B cell (primary cell): ENCODE results near the gene MYMX. TPM values are rescaled to one million over a fixed set of nuclear protein-coding genes. Genes with fewer than 3 reads are reported as not detected.
A peak's percentile ranks its signal among the peaks of the same experiment; 100 is the strongest.

Source experiments
- ATAC-seq: fragments of 200-7000 bp; cut with Tn5 transposase; one replicate; pipeline ENCODE4 v1.10.0; 2021; ENCODE audit warnings: low read depth, mild to moderate bottlenecking, moderate number of reproducible peaks, moderate library complexity
- CTCF ChIA-PET: fragments of 350-600 bp; sonication (Branson Sonifier 250); formaldehyde crosslinking; loops from one replicate; lab custom pipeline; 2021; ENCODE audit warnings: antibody characterized with exemption, inconsistent platforms; lab: Charles Lee
- POLR2A ChIA-PET: fragments of 350-600 bp; sonication (Branson Sonifier 250); formaldehyde crosslinking; loops from one replicate; lab custom pipeline; 2021; ENCODE audit warnings: antibody characterized with exemption; lab: Charles Lee
- DNase-seq: peaks from one replicate; pipeline ENCODE4 v3.0.0; 2013
- H2AFZ ChIP-seq: 2 replicates; pipeline ENCODE4 v1.6.1; 2012; ENCODE audit warnings: mild to moderate bottlenecking, low read depth, low read length; ENCODE audit not compliant: insufficient read depth, poor library complexity, severe bottlenecking
- H3K27ac ChIP-seq, 2 donors: 1 replicate in 1 of 2; 2 replicates in 1 of 2; pipeline ENCODE4 v1.5.1; 2012 to 2013; ENCODE audit warnings: low read length in 2 of 2, mild to moderate bottlenecking in 2 of 2, moderate library complexity in 1 of 2
- H3K27me3 ChIP-seq, 4 experiments: fragments of 200-600 bp in 1 of 4; sonication (generic) in 1 of 4; replicated peaks in 1 of 4; 1 replicate in 2 of 4; 2 replicates in 2 of 4; pipeline versions ENCODE4 v1.6.1 to v1.7.0; 2013 to 2016; ENCODE audit warnings: low read length in 3 of 4, mild to moderate bottlenecking in 2 of 4, mixed read lengths in 1 of 4, moderate library complexity in 1 of 4; ENCODE audit not compliant: insufficient read depth in 4 of 4, control insufficient read depth in 3 of 4; ENCODE audit errors: control extremely low read depth in 1 of 4
- H3K36me3 ChIP-seq, 2 experiments: replicated peaks in 1 of 2; 1 replicate in 1 of 2; 2 replicates in 1 of 2; pipeline versions ENCODE4 v1.6.1 to v1.7.1; 2013; ENCODE audit warnings: low read length in 1 of 2; ENCODE audit not compliant: insufficient read depth in 2 of 2, control insufficient read depth in 1 of 2; ENCODE audit errors: control extremely low read depth in 1 of 2, extremely low read depth in 1 of 2
- H3K4me1 ChIP-seq, 2 donors: fragments of 200-600 bp in 1 of 2; sonication (generic) in 1 of 2; 1 replicate in 1 of 2; 2 replicates in 1 of 2; pipeline versions ENCODE4 v1.5.1 to v1.6.1; 2013 to 2017; ENCODE audit warnings: low read length in 2 of 2; ENCODE audit not compliant: control insufficient read depth in 2 of 2, insufficient read depth in 2 of 2
- H3K4me2 ChIP-seq: replicated peaks from 2 replicates; pipeline ENCODE3; 2012; ENCODE audit warnings: mild to moderate bottlenecking, low read depth, low read length; ENCODE audit not compliant: poor library complexity, severe bottlenecking
- H3K4me3 ChIP-seq, 5 experiments: fragments of 200-600 bp in 1 of 5; sonication (generic) in 1 of 5; 1 replicate in 3 of 5; 2 replicates in 2 of 5; pipeline versions ENCODE4 v1.5.1 to v1.7.0; 2011 to 2016; ENCODE audit warnings: low read length in 4 of 5, mild to moderate bottlenecking in 4 of 5, low read depth in 2 of 5, control low read depth in 1 of 5, moderate library complexity in 1 of 5; ENCODE audit not compliant: insufficient read depth in 1 of 5; ENCODE audit errors: control extremely low read depth in 1 of 5, extremely low read depth in 1 of 5
- H3K79me2 ChIP-seq: fragments of 200-600 bp; sonication (generic); one replicate; pipeline ENCODE4 v1.6.0; 2016; ENCODE audit warnings: low read length; ENCODE audit not compliant: control insufficient read depth, insufficient read depth
- H3K9ac ChIP-seq: fragments of 200-600 bp; sonication (generic); 2 replicates; pipeline ENCODE4 v1.6.1; 2017; ENCODE audit warnings: mild to moderate bottlenecking, low read length, moderate library complexity
- H3K9me3 ChIP-seq, 3 donors: one replicate each; pipeline versions ENCODE4 v1.6.1 to v1.7.1; 2013; ENCODE audit warnings: low read length in 2 of 3; ENCODE audit not compliant: control insufficient read depth in 2 of 3, insufficient read depth in 1 of 3; ENCODE audit errors: control extremely low read depth in 1 of 3
- H4K20me1 ChIP-seq: 2 replicates; pipeline ENCODE4 v1.6.0; 2012; ENCODE audit warnings: mild to moderate bottlenecking, low read length; ENCODE audit not compliant: insufficient read depth, control insufficient read depth, poor library complexity, severe bottlenecking
- H3K27ac Mint-ChIP-seq: one replicate; pipeline ENCODE4 v1.8.0; 2021; ENCODE audit warnings: mixed read lengths
- H3K27me3 Mint-ChIP-seq: one replicate; pipeline ENCODE4 v1.8.0; 2021; ENCODE audit warnings: mixed read lengths
- H3K4me1 Mint-ChIP-seq: one replicate; pipeline ENCODE4 v1.8.0; 2021; ENCODE audit warnings: mixed read lengths
- H3K4me3 Mint-ChIP-seq: one replicate; pipeline ENCODE4 v1.8.0; 2021; ENCODE audit warnings: mixed read lengths
- H3K9me3 Mint-ChIP-seq: one replicate; pipeline ENCODE4 v1.8.0; 2022; ENCODE audit warnings: mixed read lengths; ENCODE audit not compliant: insufficient read depth
- CTCF ChIP-seq: fragments of 200-600 bp; IDR thresholded peaks from one replicate; pipeline ENCODE4 v1.8.0; 2022; ENCODE audit warnings: antibody characterized with exemption, mild to moderate bottlenecking
- EZH2 ChIP-seq: IDR thresholded peaks from 2 replicates; pipeline ENCODE4 v1.6.1; 2012; ENCODE audit warnings: borderline replicate concordance, low read depth, mild to moderate bottlenecking, moderate library complexity, low read length; ENCODE audit not compliant: insufficient read depth, poor library complexity, severe bottlenecking
- WGBS: methylation state at CpG from one replicate; pipeline ENCODE4 v1.1.5; 2013; ENCODE audit warnings: missing lambda C conversion rate; ENCODE audit not compliant: insufficient coverage; 5-methylcytosine and 5-hydroxymethylcytosine counted together
- intact Hi-C: fragments of 100-400 bp; cut with micrococcal nuclease; formaldehyde crosslinking; loops from one replicate; pipeline ENCODE4 v1.10.0; 2022
- polyA plus RNA-seq: library from polyadenylated mRNA; depleted of rRNA; stranded (reverse); fragments of >200 nt; gene quantifications from 2 replicates; pipeline ENCODE4 v1.2.3, GENCODE V29; 2012
- total RNA-seq, 2 donors: library from RNA; stranded (reverse); fragments of 120-200 nt in 1 of 2; gene quantifications; 1 replicate in 1 of 2; 2 replicates in 1 of 2; pipeline versions ENCODE4 v1.2.3 to v1.2.4, GENCODE V29; 2013 to 2022

The MYMX gene
- total and polyA plus RNA-seq, 2 donors (not counting 1 experiment from before 2014, with no cell fraction given): not detected

DNA sequence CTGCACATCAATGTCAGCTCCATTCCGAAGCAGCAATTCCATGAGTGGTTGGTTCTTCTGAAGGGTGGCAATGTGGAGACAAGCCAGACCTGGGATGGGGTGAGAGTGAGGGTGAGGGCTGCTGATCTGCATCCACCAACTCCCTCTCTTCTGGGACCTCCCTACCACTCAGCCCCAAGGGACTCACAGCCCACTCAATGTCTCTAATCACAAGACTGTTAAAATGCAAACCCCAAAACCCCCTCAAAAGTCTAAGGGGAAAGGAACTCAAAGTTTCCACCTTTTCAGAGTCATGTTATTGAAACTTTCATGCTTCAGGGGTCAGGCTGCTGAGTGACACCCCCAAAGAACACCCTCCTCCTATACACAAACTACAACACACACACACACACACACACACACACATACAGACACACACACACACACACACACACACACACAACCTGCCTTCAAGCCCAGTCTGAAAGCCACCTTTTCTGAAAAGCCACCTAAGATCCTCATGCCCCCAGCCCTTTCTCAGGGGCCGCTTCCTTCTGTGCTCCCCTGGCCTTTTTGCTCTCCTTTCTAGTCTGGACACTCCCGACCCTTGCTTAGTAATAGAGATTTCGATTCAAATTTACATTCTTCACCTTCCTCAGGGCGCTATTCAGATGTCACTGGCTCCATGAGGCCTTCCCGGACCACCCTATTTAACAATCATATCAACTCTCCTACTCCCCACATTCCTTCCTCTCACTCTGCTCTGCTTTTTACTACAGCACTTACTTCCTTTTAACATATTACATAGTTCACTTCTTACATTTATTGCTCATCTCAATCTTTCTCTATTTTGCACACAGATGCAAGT lies 43.9 kb downstream of the MYMX start:
- H2AFZ ChIP-seq: no peak overlapping the region
- H3K27me3 ChIP-seq: no peaks in the 10 kb centered on the region
- ChIA-PET CTCF (no interaction called here), POLR2A (interaction anchor here (7.9 kb wide), 1 partner anchor 13 kb away, joined by 105 read pairs; the partner anchor contains the start of gene HSP90AB1)
- WGBS: 79% methylated on average over 4 of the region's 6 CpGs
- ATAC-seq: peak; percentile 13
- H3K4me1 Mint-ChIP-seq: peaks cover 77% of the 10 kb centered on the region
- peaks cover 53% of the 10 kb centered on the region for H3K79me2 ChIP-seq
- peaks cover 65 to 82% of the 10 kb centered on the region in 2 donors for H3K4me1 ChIP-seq
- H3K27ac Mint-ChIP-seq: peak overlapping the region; percentile 100
- H4K20me1 ChIP-seq: peaks cover 34% of the 10 kb centered on the region
- peak overlapping the region; percentile 96 to 98 for H3K27ac ChIP-seq
- H3K9ac ChIP-seq: no peak overlapping the region
- peaks cover 4 to 49% of the 10 kb centered on the region in 2 experiments for H3K36me3 ChIP-seq
- no peaks in the 10 kb centered on the region for H3K9me3 Mint-ChIP-seq
- TF ChIP-seq CTCF (no peak), EZH2 (no peak)
- H3K9me3 ChIP-seq: no peaks in the 10 kb centered on the region
- no peak overlapping the region for H3K4me3 ChIP-seq
- intact Hi-C loops: loop anchor here (5.0 kb wide), 2 partner anchors 133 to 1088 kb away; partner anchors contain the start of genes MRPL14, SRF and TMEM63B
- H3K4me2 ChIP-seq: peak overlapping the region; percentile 95
- DNase-seq: peak; percentile 81
- no peaks in the 10 kb centered on the region for H3K27me3 Mint-ChIP-seq
- peak overlapping the region; percentile 100 for H3K4me3 Mint-ChIP-seq

GRCh38 chr6:44261581-44261980 lies 44.9 kb downstream of the MYMX start:
- Histone ChIP-seq H2AFZ (no peak overlapping the region), H3K27ac (peak overlapping the region; percentile 96 to 98), H3K4me2 (peak overlapping the region; percentile 95), H3K4me3 (no peak overlapping the region), H3K79me2 (peaks cover 53% of the 10 kb centered on the region), H3K27me3 (no peaks in the 10 kb centered on the region), H3K9me3 (no peaks in the 10 kb centered on the region), H4K20me1 (peaks cover 27% of the 10 kb centered on the region), H3K4me1 (peaks cover 64 to 82% of the 10 kb centered on the region in 2 donors), H3K36me3 (peaks cover 4 to 49% of the 10 kb centered on the region in 2 experiments), H3K9ac (no peak overlapping the region)
- Mint-ChIP-seq H3K4me3 (peak overlapping the region; percentile 100), H3K9me3 (no peaks in the 10 kb centered on the region), H3K4me1 (peaks cover 77% of the 10 kb centered on the region), H3K27ac (peak overlapping the region; percentile 100), H3K27me3 (no peaks in the 10 kb centered on the region)
- intact Hi-C loops: loop anchor here (5.0 kb wide), 2 partner anchors 134 to 1089 kb away; partner anchors contain the start of genes MRPL14, SRF and TMEM63B
- TF ChIP-seq CTCF: no peak
- no peak for TF ChIP-seq EZH2
- 79% methylated on average over 8 of the region's 8 CpGs for WGBS
- ChIA-PET POLR2A (interaction anchor here (1.9 to 7.9 kb wide), 2 partner anchors 10 to 14 kb away, joined by 10 to 105 read pairs; partner anchors contain the start of gene HSP90AB1), CTCF (interaction anchor here (1.1 to 2.0 kb wide), 3 partner anchors 8 to 43 kb away, joined by 4 to 11 read pairs (median 4); partner anchors contain the start of gene HSP90AB1)
- ATAC-seq: no peak
- DNase-seq: peak; percentile 20
